ENCODE measurements around the gene STK24.

- no peak for TF ChIP-seq POLR2A (IDR thresholded peaks at IDR 0.05; ENCODE audit: low read depth, low read length)
- TF ChIP-seq TAF1 (IDR thresholded peaks at IDR 0.05; ENCODE audit: borderline replicate concordance, low read depth, low read length): no peak
- TF ChIP-seq POLR2AphosphoS5 (IDR thresholded peaks at IDR 0.05; ENCODE audit: low read depth, low read length): no peak
Measured at GRCh38 chr13:98413796-98414195, 163.1 kb downstream of the STK24 start.

All from GM12892 (cell line).